Medulla oblongata (tissue), 1 donor: ENCODE measurements around the gene MIA.
"Not testable (repeated sequence)": the region's sequence is repeated elsewhere in the genome, so short reads cannot be mapped to it uniquely, and the experiment has no call there.

ENCODE experiments used
- DNase-seq: peaks from one replicate; pipeline ENCODE4 v3.0.0-alpha.2; 2015; ENCODE audit errors: extremely low spot score

MIA gene

GRCh38 chr19:40774916-40775631 is at the start of gene MIA:
Gene MIA, plus strand, starts transcription at chr19:40775521. Its CDS starts 22 bp downstream, at chr19:40775543.
- DNase-seq, result no peak

- no peak for DNase-seq
Observed at GRCh38 chr19:40726279-40726678, 49.0 kb upstream of the MIA start.

- not testable (repeated sequence) for DNase-seq
Observed at GRCh38 chr19:40730065-40730464, 45.3 kb upstream of the MIA start.

- DNase-seq, result not testable (repeated sequence)
Observed at GRCh38 chr19:40732304-40732703, 43.0 kb upstream of the MIA start.

GRCh38 chr19:40733149-40733548 is 42.2 kb upstream of the MIA start:
- DNase-seq, result no peak

- DNase-seq, result no peak
Observed at GRCh38 chr19:40735013-40735771, 40.1 kb upstream of the MIA start.

GRCh38 chr19:40736661-40737060 is 38.7 kb upstream of the MIA start:
- no peak for DNase-seq

- no peak for DNase-seq
Observed at GRCh38 chr19:40737102-40737644, 38.1 kb upstream of the MIA start.

GRCh38 chr19:40739030-40739839 is 36.1 kb upstream of the MIA start:
- no peak for DNase-seq

GRCh38 chr19:40739871-40740703 is 35.2 kb upstream of the MIA start:
- no peak for DNase-seq

GRCh38 chr19:40740747-40741146 is 34.6 kb upstream of the MIA start:
- peak; percentile 80 for DNase-seq

- DNase-seq, result no peak
Observed at GRCh38 chr19:40741527-40742390, 33.6 kb upstream of the MIA start.

GRCh38 chr19:40742477-40742876 is 32.8 kb upstream of the MIA start:
- DNase-seq, result no peak

GRCh38 chr19:40742886-40743285 is 32.4 kb upstream of the MIA start:
- DNase-seq, result no peak

GRCh38 chr19:40743926-40744325 is 31.4 kb upstream of the MIA start:
- no peak for DNase-seq

- no peak for DNase-seq
Observed at GRCh38 chr19:40744554-40745401, 30.5 kb upstream of the MIA start.

GRCh38 chr19:40745402-40745780 is 29.9 kb upstream of the MIA start:
- DNase-seq, result no peak

GRCh38 chr19:40747536-40747935 is 27.8 kb upstream of the MIA start:
- DNase-seq, result no peak
